IPS-NIHi7 (cell line): ENCODE results near the gene TMEM30A.

ENCODE experiments used
- DNase-seq: peaks from one replicate; pipeline ENCODE4 v3.0.0; 2012; ENCODE audit warnings: mixed read lengths; ENCODE audit errors: extremely low spot score

TMEM30A gene

GRCh38 chr6:75291744-75292143 lies 7.2 kb upstream of the TMEM30A start:
- no peak for DNase-seq

GRCh38 chr6:75291331-75291730 lies 6.7 kb upstream of the TMEM30A start:
- DNase-seq, result no peak

GRCh38 chr6:75290136-75290945 lies 5.7 kb upstream of the TMEM30A start:
- DNase-seq, result peak; percentile 15

- DNase-seq, result no peak
These were observed 3.4 kb upstream of the TMEM30A start for GRCh38 chr6:75288023-75288422.

- no peak for DNase-seq
These were observed 2.8 kb upstream of the TMEM30A start for GRCh38 chr6:75287424-75287823.

- DNase-seq, result no peak
These were observed 2.4 kb upstream of the TMEM30A start for GRCh38 chr6:75286955-75287354.

GRCh38 chr6:75285283-75285639 lies 669 bp upstream of the TMEM30A start:
- DNase-seq, result no peak

GRCh38 chr6:75283907-75284631 lies 523 bp downstream of the TMEM30A start:
- peak; percentile 31 for DNase-seq

- no peak for DNase-seq
These were observed 1.9 kb downstream of the TMEM30A start for GRCh38 chr6:75282706-75283105.

GRCh38 chr6:75281653-75282052 lies 2.9 kb downstream of the TMEM30A start:
- no peak for DNase-seq

GRCh38 chr6:75280131-75280855 lies 4.3 kb downstream of the TMEM30A start:
- no peak for DNase-seq

- DNase-seq, result no peak
These were observed 5.2 kb downstream of the TMEM30A start for GRCh38 chr6:75279418-75279817.

GRCh38 chr6:75278474-75279077 lies 6.0 kb downstream of the TMEM30A start:
- DNase-seq, result no peak

GRCh38 chr6:75275067-75275466 lies 9.5 kb downstream of the TMEM30A start:
- no peak for DNase-seq

- no peak for DNase-seq
These were observed 11.6 kb downstream of the TMEM30A start for GRCh38 chr6:75273009-75273408.

- DNase-seq, result no peak
These were observed 12.3 kb downstream of the TMEM30A start for GRCh38 chr6:75272145-75272840.

GRCh38 chr6:75268988-75269354 lies 15.6 kb downstream of the TMEM30A start:
- DNase-seq, result no peak

GRCh38 chr6:75268121-75268987 lies 16.2 kb downstream of the TMEM30A start:
- peak; percentile 45 for DNase-seq

- DNase-seq, result no peak
These were observed 17.1 kb downstream of the TMEM30A start for GRCh38 chr6:75267461-75267860.

- DNase-seq, result no peak
These were observed 17.8 kb downstream of the TMEM30A start for GRCh38 chr6:75266716-75267291.
